Esophagus muscularis mucosa (tissue), 4 donors: ENCODE results near the gene PSMC3. TPM values are rescaled to one million over a fixed set of nuclear protein-coding genes. Genes with fewer than 3 reads are reported as not detected.
A peak's percentile ranks its signal among the peaks of the same experiment; 100 is the strongest.

ENCODE experiments used
- DNase-seq: peaks from one replicate; pipeline ENCODE4 v3.0.0-alpha.2; 2017; ENCODE audit errors: extremely low spot score
- H3K27ac ChIP-seq, 4 donors: fragments of 200-600 bp; sonication (generic); replicated peaks in 1 of 4; 1 replicate in 3 of 4; 2 replicates in 1 of 4; pipeline ENCODE4 v1.5.1; 2016 to 2019; ENCODE audit warnings: mild to moderate bottlenecking in 1 of 4
- H3K27me3 ChIP-seq, 4 donors: fragments of 200-600 bp; sonication (generic); one replicate each; pipeline versions ENCODE4 v1.5.1 to v1.6.0; 2016 to 2019
- H3K36me3 ChIP-seq, 4 donors: fragments of 200-600 bp; sonication (generic); one replicate each; pipeline ENCODE4 v1.5.1; 2016 to 2019
- H3K4me1 ChIP-seq, 4 donors: fragments of 200-600 bp; sonication (generic); one replicate each; pipeline ENCODE4 v1.5.1; 2016 to 2019
- H3K4me3 ChIP-seq, 4 donors: fragments of 200-600 bp; sonication (generic); 1 replicate in 2 of 4; 2 replicates in 2 of 4; pipeline ENCODE4 v1.5.1; 2016 to 2019; ENCODE audit warnings: mild to moderate bottlenecking in 4 of 4, moderate library complexity in 1 of 4
- H3K9me3 ChIP-seq, 4 donors: fragments of 200-600 bp; sonication (generic); 1 replicate in 3 of 4; 2 replicates in 1 of 4; pipeline ENCODE4 v1.5.1; 2016 to 2019
- CTCF ChIP-seq, 3 experiments: fragments of 200-600 bp in 2 of 3; fragments of 450-650 bp in 1 of 3; sonication (generic) in 2 of 3; IDR thresholded peaks; one replicate each; pipeline ENCODE4 v1.5.1; 2017 to 2019; ENCODE audit warnings: antibody characterized with exemption in 3 of 3, mild to moderate bottlenecking in 2 of 3, moderate library complexity in 1 of 3
- EP300 ChIP-seq: sonication (generic); formaldehyde crosslinking; IDR thresholded peaks from one replicate; pipeline ENCODE4 v1.6.1; 2017; ENCODE audit warnings: antibody characterized with exemption
- POLR2A ChIP-seq: fragments of 450-650 bp; IDR thresholded peaks from one replicate; pipeline ENCODE4 v1.6.1; 2017; ENCODE audit warnings: antibody characterized with exemption, moderate library complexity, mild to moderate bottlenecking, low read depth
- POLR2AphosphoS5 ChIP-seq, 2 donors: sonication (generic); formaldehyde crosslinking; IDR thresholded peaks; one replicate each; pipeline ENCODE4 v1.6.1; 2017; ENCODE audit warnings: antibody characterized with exemption in 2 of 2
- WGBS: methylation state at CpG from one replicate; pipeline ENCODE4 v1.1.5; 2018; 5-methylcytosine and 5-hydroxymethylcytosine counted together
- intact Hi-C: fragments of 100-400 bp; cut with DNase I; formaldehyde crosslinking; loops from one replicate; pipeline ENCODE4 v1.15.1; 2023
- total RNA-seq, 4 donors: library from RNA; depleted of rRNA; stranded (reverse); fragments of >200 nt; gene quantifications; one replicate each; pipeline versions ENCODE4 v1.1.0 to v1.2.1, GENCODE V29; 2016

The PSMC3 gene
- total RNA-seq, 4 donors from 2014 or later, result 163 to 197 (median 182) TPM

- Histone ChIP-seq H3K36me3 (no peaks in the 10 kb centered on the region), H3K27me3 (no peaks in the 10 kb centered on the region), H3K9me3 (no peaks in the 10 kb centered on the region), H3K4me1 (peaks cover 5 to 10% (median 9%) of the 10 kb centered on the region in 4 donors), H3K4me3 (no peak overlapping the region), H3K27ac (no peak overlapping the region)
- intact Hi-C loops, result no loop called here
- TF ChIP-seq POLR2AphosphoS5 (IDR thresholded peaks at IDR 0.05) (no peak), POLR2A (no peak), EP300 (no peak), CTCF (IDR thresholded peaks at IDR 0.05) (no peak)
- no peak for DNase-seq
- 50% methylated on average over 2 of the region's 2 CpGs for WGBS
These were observed 13.8 kb upstream of the PSMC3 start for GRCh38 chr11:47440054-47440476.

GRCh38 chr11:47438721-47439120 is 12.5 kb upstream of the PSMC3 start:
- Histone ChIP-seq H3K4me1 (peaks cover 5 to 21% (median 19%) of the 10 kb centered on the region in 4 donors), H3K9me3 (no peaks in the 10 kb centered on the region), H3K4me3 (no peak overlapping the region), H3K27ac (no peak overlapping the region), H3K36me3 (no peaks in the 10 kb centered on the region), H3K27me3 (no peaks in the 10 kb centered on the region)
- 91% methylated on average over 4 of the region's 18 CpGs for WGBS
- TF ChIP-seq CTCF (IDR thresholded peaks at IDR 0.05) (no peak), EP300 (no peak), POLR2A (no peak), POLR2AphosphoS5 (IDR thresholded peaks at IDR 0.05) (no peak)
- no peak for DNase-seq
- intact Hi-C loops, result no loop called here

GRCh38 chr11:47437746-47438418 is 11.6 kb upstream of the PSMC3 start:
- no peak for DNase-seq
- no peaks in the 10 kb centered on the region for H3K9me3 ChIP-seq
- intact Hi-C loops, result no loop called here
- H3K4me3 ChIP-seq, result no peak overlapping the region
- no peaks in the 10 kb centered on the region for H3K36me3 ChIP-seq
- no peaks in the 10 kb centered on the region for H3K27me3 ChIP-seq
- peaks cover 5 to 21% (median 19%) of the 10 kb centered on the region in 4 donors for H3K4me1 ChIP-seq
- H3K27ac ChIP-seq, result peak overlapping the region in 2 of 4 donors; percentile 9 to 10
- WGBS, result 74% methylated on average over 13 of the region's 16 CpGs
- no peak for TF ChIP-seq POLR2AphosphoS5 (IDR thresholded peaks at IDR 0.05)
- TF ChIP-seq EP300, result no peak
- TF ChIP-seq CTCF (IDR thresholded peaks at IDR 0.05), result no peak
- no peak for TF ChIP-seq POLR2A

- H3K4me3 ChIP-seq, result no peak overlapping the region
- intact Hi-C loops, result no loop called here
- no peak for DNase-seq
- H3K27ac ChIP-seq, result peak overlapping the region in 2 of 4 donors; percentile 9 to 10
- WGBS, result 86% methylated on average over 9 of the region's 11 CpGs
- H3K36me3 ChIP-seq, result no peaks in the 10 kb centered on the region
- H3K4me1 ChIP-seq, result peaks cover 5 to 21% (median 19%) of the 10 kb centered on the region in 4 donors
- no peaks in the 10 kb centered on the region for H3K27me3 ChIP-seq
- no peak for TF ChIP-seq CTCF (IDR thresholded peaks at IDR 0.05)
- no peak for TF ChIP-seq POLR2A
- TF ChIP-seq EP300, result no peak
- TF ChIP-seq POLR2AphosphoS5 (IDR thresholded peaks at IDR 0.05), result no peak
- H3K9me3 ChIP-seq, result no peaks in the 10 kb centered on the region
These were observed 11.0 kb upstream of the PSMC3 start for GRCh38 chr11:47437218-47437745.
